Middle frontal gyrus (tissue), 1 donor: ENCODE measurements around the gene RAB26.
"Not testable (repeated sequence)": the region's sequence is repeated elsewhere in the genome, so short reads cannot be mapped to it uniquely, and the experiment has no call there.

Experiments
- DNase-seq: peaks from one replicate; pipeline ENCODE4 v3.0.0-alpha.2; 2015; ENCODE audit warnings: low spot score; ENCODE audit errors: extremely low spot score

The RAB26 gene, protein sequence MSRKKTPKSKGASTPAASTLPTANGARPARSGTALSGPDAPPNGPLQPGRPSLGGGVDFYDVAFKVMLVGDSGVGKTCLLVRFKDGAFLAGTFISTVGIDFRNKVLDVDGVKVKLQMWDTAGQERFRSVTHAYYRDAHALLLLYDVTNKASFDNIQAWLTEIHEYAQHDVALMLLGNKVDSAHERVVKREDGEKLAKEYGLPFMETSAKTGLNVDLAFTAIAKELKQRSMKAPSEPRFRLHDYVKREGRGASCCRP

DNA sequence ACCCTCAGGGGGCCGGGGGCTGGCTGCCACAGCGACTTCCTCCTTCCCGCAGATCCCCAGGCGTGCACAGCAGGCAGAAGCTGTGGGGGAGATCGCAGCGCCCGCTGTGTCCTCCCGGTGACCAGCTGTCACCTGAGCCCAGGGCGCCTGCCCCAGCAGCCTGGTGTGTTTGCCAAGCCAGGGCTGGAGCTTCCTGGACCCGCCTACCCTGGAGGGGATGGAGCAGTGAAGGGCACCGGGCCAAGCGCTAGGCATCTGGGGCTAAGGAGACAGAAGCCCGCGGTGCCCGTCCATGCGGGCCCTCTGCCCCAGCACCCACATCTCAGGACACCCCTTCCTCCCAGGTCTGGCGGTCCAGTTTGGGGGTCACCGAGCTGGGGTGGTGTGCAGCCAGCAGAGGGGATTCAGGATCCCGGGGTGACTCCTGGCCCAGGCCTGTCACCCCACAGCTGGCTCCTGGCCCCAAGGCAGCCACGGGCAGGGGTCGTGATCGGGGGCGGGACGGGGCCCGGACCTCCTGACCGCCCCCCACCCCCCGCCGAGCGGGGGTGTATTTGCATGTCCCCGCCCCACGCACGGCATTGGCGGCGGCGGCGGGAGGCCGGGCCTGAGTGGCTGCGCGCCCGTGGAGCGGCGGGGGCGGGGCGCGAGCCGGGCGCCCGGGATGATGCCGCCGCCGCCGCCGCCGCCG lies at the start of gene RAB26:
TSS of gene RAB26 (plus strand) at position 645 of the 691 bp plus-strand sequence. CDS start 159 bp downstream, outside the sequence.
- peak; percentile 39 for DNase-seq

DNA sequence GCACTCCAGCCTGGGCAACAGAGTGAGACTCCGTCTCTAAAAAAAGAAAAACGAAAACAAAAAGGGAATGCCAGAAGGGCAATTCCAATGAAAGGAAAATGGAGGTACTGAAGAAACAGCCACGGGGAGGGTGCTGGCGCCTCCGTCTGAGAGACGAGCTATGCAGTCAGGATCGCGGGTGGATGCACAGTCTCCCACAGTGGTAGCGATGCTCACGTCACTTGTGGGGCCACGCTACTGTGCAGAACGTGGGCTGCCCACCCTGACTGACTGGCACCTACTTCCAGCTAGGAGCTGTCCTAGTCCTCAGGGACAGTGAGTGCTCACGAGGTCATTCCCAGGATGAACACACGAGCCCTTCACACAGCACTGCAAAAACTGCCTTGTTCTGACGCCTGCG lies 46.8 kb upstream of the RAB26 start:
- DNase-seq, result not testable (repeated sequence)

DNA sequence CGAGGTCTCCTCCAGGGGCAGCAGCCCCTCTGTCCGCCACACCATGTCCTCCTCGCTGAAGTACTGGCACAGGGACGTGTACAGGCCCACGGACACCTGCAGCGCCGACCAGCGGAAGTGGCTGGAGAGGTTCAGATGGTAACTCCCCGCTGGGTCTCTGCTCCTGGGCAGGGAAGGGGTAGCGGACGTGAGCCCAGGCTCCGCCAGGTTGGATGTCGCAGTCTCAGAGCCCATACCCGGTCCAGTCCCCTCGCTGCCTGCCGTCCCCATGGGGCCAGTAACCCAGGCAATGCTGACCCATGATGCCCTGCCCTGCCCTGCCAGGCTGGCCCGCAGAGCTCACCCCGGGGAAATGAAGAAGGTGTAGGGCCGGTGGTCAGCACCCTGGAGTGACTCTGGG lies 46.0 kb upstream of the RAB26 start:
- no peak for DNase-seq

DNA sequence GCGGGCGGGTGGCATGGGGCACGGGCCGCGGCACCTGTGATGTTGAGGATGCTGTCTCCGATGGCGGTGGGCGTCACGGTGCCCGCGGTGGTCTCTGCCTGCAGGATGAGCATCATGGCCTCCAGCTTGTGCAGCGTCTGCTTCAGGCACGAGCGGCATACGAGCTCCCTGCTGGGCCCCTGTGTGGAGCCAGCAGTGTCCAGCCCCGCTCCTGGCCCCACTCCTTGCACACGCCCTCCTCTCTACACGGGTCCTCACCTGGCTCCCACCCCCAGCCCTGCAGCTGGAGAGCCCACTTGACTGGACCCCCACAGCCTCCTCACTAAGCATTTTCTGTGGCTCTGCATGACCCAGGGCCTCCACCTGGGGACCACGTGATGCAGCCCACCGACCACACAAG lies 44.0 kb upstream of the RAB26 start:
- DNase-seq, result not testable (repeated sequence)

DNA sequence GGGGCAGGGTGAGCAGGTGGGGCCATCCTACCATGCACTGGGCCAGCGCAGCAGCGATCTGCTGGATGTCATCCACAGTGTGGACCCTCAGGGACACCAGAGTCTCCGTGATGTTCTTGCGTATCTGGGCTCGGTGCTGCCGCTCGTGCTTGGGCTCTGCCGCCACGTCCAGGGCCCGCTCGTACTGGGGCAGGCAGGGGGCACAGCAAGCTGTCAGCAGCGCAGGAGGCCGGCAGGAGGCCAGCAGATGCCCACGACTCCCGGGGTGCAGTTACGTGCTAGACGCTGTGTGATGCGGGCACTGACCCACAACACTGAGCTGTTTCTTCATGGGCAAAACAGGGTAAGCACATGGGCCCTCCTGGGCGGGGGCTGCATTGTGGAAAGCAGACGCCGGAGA lies 43.1 kb upstream of the RAB26 start:
- DNase-seq, result not testable (repeated sequence)

DNA sequence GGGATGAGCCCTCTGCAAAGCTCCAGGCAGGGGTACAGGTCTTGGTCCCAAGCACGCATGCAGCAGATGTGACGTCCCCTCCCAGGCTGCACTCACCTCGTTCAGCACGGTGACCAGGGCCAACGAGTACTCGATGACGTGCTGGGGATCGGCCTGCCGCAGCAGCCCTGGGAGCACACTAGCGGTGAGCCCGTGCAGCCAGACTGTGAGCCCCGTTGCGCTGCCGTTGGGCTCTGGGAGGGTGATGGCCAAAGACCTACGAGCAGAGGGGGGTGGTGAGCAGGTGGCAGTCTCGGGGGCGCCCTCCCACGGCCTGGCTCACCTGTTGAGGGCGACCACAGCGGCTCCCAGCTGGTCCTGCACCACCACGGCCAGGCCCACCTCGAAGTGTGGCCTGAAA lies 42.7 kb upstream of the RAB26 start:
- DNase-seq, result not testable (repeated sequence)

DNA sequence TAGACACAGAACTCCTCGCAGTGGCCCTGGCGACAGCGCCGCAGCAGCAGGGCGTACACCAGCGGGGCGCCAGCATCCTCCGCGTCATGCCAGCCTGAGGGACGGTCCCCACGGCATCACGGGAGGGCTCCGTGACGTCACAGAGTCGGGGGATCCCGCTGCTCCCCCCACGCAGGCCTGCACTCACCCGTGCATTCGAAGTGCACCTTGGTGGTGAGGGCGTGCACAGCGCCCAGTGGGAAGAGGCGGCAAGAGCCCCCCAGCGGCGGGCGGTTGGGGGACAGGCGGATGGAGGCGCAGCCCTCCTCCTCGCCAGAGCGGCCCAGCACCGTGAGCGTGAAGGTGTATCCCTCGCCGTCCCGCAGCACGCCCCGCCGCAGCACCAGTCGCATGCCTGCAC lies 42.2 kb upstream of the RAB26 start:
- DNase-seq, result not testable (repeated sequence)

DNA sequence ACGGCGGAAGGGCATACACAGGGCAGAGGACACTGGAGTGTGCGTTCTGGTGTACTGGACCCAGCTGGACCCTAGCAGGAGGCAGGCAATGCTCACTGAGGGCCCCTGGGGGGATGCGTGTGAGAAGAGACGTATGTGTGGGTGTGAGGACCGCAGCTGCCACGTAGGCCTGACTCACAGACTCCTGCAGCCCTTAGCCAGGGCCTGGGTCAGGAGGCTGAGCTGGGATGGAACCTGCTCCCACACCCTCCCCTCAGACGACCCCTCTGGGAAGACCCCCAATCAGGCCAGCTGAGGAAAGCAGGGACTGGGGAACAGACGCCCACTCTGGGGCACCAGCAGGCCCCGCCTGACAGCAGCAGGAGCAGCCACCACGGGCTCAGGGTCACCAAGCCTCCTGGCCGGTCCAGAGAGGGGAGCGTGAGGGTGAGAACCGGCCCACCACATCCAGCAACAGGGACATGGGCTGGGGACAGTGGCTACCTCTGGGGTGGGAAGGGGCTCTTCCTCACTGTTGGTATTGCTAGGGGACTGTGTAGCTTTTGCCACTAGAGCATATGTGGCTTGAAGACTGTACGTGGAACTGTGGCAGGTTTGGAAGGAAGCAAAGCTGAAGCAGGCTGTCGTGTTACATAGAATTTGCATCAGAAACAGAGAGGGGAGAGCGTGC lies 41.2 kb upstream of the RAB26 start:
- DNase-seq, result not testable (repeated sequence)

DNA sequence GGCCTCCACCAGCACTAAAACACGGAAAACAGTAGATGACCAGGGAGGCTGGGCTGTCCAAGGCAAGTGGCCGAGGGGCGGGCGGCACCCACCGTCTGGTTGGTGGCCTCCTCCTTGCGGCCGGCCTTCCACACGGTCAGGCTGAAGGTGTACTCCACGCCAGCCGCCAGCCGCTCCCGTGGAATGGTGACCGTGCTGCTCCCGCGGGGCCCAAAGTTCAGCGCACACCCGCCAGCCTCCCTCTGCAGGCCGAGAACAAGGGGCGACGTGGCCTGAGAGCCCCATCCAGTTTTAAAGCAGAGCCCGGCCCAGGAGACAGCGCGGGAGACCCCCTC lies 40.7 kb upstream of the RAB26 start:
- DNase-seq, result not testable (repeated sequence)

DNA sequence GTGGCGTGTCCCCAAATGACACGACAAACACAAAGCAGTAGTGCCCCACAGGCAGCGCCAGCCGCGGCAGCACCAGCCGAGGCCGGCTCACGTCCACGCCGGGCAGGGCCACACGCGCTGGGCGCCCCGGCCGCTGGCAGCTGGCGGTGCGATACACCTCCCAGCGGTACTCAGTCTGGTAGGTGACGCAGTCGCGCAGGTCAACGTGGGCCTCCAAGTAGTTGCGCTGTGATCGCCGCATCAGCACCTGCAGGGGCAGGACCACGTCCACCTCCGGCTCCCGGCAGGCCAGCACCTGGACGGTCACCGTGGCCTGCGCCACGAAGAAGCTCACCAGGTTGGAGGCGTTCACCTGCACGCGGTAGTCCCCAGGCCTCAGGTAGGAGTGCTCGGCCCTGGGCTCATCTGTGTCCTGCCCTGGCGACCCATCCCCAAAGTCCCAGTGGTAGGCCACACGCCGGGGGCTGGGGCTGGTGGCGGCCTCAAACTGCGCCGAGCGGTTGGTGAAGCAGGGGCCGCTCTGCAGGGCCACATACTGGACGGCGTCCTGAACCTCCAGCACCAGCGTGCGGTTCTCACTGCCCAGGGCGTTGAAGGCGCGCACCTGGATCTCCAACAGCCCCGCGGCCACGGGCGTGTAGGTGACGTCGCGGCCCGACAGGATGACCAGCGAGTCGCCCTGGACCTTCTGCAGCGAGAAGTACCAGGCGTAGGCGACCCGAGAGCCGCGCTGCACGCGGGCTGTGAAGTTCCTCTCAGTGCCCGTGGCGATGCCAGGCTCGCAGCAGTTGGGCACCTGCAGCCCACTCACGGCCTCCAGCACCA lies 39.8 kb upstream of the RAB26 start:
- not testable (repeated sequence) for DNase-seq

DNA sequence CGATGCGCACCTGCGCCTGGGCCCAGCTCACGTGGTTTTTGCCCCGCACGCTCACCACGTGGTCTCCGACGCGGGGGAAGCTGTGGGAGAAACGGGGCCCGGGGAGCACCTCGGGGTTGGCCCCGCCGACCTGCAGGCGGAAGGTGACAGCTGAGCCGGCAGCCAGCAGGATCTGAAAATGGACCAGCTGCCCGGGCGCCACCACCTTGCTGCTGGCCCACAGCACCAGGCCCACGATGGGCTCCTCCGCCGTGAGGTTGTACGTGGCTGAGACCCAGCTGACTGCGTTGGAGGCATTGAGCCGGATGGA lies 39.2 kb upstream of the RAB26 start:
- not testable (repeated sequence) for DNase-seq

DNA sequence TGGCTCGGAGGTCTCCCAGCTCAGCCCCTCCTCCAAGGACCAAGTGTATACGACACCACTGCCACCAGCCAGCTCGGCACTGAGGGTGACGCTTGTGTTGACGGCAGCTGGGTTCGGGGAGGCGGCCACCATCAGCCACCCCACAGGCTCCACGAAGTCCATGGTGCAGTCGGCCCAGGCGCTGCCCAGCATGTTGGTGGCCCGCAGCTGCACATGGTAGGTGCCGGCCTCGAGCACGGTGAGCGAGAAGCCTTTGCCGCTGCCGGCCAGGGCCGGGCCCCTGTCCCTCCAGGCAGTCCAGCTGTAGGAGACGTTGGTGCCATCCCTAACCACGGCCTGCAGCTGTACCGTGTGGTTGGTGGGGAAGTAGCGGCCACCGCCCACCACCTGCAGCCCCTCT lies 38.6 kb upstream of the RAB26 start:
- DNase-seq, result not testable (repeated sequence)

DNA sequence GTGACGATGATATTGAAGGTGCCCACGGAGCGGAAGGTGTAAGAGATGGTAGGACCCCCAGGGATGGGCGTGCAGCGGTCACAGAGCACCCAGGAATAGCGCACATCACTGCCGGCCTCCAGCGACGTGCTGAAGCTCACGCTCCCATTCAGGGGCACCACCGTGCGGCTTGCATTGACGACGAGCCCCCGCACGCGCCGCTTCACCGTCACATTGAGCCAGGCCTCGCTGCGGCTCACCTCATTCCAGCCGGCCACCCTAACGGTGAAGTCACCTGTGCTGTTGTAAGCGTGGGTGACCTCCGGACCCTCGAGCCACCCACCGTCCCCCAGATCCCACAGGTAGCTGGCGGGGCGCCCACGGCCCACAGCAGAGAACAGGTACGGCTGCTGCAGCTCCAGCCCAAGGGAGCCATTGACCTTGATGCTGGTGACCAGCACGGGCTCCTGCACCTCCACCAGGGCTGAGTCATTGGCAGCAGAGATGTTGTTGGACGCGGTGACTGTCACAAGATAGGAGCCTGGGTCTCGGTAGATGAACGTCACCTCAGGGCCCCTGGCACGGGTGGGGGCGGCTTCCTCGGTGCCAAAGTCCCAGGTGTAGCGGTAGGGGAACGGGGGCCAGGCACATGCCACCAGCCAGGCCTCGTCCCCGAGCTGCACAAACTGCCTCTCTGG lies 38.0 kb upstream of the RAB26 start:
- DNase-seq, result not testable (repeated sequence)

DNA sequence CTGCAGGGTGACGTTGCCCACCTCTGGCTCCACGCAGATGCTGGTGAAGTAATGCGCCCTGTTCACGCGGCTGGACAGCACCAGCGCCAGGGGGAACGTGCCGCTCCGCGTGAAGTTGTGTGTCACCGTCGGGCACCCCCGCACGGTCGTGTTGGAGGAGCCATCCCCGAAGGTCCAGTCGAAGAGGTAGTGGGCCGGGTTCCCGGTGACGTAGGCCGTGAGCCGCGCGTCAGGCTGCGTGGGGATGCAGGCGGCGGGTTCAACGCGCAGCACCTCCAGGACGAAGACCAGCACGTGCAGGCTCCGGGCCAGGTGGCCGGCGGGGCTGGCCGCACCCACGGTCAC lies 37.4 kb upstream of the RAB26 start:
- DNase-seq, result not testable (repeated sequence)

DNA sequence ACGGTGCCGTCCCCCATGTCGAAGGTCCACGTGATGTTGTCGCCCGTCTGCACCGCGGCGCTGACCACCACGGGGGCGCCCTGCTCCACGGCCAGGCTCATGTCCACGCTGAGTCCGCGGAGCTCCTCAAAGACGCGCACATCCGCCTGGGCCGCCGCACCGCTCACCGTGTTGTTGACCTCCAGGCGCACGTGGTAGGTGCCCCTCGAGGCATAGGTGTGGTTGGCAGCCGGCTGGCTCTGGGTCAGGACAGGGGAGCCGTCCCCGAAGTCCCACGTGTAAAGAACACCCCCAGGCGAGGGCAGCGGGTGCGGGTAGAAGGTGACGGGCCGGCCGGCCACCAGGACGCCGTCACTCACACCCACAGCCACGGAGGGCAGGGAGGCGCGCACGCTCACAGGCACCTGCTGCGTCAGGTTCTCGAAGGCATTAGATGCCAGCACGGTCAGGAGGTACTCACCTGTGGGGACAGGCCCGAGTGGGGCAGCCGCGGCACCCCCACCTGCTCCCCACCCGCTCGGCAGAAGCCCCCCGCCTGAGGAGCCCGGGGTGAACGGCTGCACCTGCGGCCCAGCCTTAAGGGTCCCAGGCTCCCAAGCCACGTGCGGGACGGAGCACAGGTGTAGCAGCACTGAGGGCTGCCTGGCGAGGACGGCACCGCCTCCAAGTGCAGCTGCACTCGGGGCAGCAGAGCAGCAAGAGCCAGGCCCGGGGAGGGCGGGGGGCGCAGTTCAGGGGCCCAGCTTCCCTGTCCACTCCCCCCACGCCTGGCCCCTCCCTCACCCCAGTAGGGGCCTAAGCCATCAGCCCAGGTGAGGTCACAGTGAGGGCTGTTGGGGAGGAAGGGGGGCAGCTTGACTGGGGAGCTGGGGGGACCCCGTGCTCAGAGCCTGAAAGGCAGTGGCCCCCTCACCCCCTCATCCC lies 36.8 kb upstream of the RAB26 start:
- DNase-seq, result not testable (repeated sequence)

DNA sequence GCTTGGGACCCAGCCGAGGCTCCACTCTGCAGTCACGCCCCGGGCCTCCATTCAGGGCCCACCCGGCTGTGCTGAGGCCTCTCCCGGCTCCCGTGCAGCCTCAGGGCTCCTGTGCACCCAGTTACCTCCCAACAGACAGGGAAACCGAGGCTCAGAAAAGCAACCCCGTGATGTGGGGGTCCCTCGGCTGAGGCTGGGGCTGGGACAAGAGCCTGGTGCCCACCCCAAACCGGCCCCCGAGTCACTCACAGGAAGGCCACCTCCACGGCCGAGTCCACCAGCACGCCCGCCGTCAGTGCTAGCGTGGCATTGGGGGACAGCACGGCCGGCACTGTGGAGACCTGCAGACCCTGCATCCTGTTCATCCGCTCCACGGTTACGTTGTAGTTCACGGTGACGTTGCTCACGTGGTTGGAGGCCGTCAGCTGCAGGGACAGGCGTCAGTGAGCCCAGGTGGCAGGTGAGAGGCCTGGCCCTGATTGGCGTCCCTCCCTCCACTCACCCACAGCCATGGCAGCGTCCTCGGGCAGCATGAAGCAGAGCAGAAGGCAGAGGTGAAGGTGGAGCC lies 35.8 kb upstream of the RAB26 start:
- not testable (repeated sequence) for DNase-seq

DNA sequence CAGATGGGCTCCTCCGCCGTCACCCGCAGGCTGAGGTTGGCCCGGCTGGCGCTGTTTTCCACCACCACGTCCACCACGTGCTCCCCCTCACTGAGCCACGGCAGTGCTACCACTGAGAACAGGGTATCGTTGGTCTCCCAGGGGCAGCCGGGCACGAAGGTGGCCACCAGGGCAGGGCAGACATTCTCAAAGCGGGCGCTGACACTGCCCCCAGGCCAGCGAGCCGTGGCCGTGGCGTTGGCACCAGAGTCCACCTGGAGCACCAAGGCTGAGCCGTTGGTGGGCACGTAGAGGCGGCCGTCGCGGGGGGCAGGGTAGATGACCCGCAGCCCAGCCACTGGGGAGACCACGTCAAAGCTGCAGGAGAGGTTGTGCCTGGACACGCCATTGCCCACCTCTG lies 34.2 kb upstream of the RAB26 start:
- not testable (repeated sequence) for DNase-seq

DNA sequence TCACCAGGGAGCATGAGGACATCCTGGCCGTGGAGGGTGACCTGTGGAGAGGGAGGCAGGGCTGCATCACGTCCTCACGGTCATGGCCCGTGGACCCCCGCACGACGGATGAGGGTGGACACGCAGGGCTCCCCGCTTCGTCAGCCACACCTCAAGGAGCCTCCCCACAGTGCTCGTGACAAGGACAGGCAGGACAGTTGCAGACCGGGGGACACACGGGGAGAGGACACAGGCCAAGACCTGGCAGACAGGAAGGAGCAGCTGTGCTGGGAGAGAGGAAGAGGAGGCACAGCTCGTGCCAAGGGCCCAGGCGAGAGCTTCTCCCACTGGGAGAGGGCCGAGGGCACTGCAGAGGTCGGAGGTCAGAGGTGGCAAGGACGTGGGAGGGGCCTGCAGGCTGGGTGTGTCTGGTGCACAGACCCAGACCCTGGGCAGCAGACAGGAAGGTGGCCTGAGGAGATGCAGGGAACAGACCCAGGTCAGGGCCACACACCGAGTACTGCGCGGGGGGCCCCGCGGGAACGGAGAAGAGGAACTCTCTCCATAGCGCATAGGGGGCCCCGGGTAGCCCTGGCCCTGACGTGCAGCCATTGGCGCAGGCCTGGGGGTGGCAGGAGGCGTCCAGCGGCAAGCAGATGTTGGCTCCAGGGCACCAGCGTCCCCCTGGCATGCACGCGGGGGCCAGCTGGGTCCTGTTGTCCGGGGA lies 33.4 kb upstream of the RAB26 start:
- DNase-seq, result not testable (repeated sequence)

DNA sequence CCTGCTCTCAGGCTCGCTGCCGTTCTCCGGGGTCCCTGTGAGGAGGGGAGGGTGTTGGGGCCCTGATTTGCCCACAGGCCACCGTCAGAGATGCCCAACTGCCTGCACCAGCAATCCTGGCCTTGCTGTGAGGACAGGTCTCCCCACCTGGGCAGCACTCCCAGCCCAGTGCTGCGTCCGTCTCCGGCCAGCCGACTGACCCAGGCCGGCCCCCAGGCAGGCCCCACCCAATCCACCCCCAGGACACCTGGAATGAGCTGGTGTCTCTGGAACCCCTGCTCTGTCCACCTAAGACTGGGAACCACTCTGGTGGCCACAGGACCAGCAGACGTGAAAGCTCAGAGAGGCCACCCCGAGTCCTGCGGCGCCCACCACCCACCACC lies 32.8 kb upstream of the RAB26 start:
- no peak for DNase-seq
